IMR-90 (cell line): ENCODE measurements around the gene GFER. TPM values are rescaled to one million over a fixed set of nuclear protein-coding genes. Genes with fewer than 3 reads are reported as not detected.

Experiments used
- ATAC-seq: fragments of 200-7000 bp; cut with Tn5 transposase; 2 replicates; pipeline ENCODE4 v1.9.1; 2020; ENCODE audit warnings: low read depth, mild to moderate bottlenecking, moderate library complexity
- BruUV-seq: library from RNA; stranded (reverse); fragments of 400-500 nt; replicated peaks from 2 replicates; lab custom pipeline; 2021; lab: Mats Ljungman, UMichigan
- CTCF ChIA-PET: fragments of 300-600 bp; formaldehyde crosslinking; extraction: SDS; loops from one replicate; lab custom pipeline; 2021; ENCODE audit warnings: antibody characterized with exemption; lab: Yijun Ruan, JAX
- POLR2A ChIA-PET: fragments of 300-600 bp; sonication (Branson Sonifier 250); formaldehyde crosslinking; loops from one replicate; lab custom pipeline; 2022; ENCODE audit warnings: antibody characterized with exemption; ENCODE audit not compliant: unreplicated experiment; lab: Charles Lee
- DNase-seq: peaks from one replicate; pipeline ENCODE4 v3.0.0; 2013
- H2AFZ ChIP-seq: replicated peaks from 2 replicates; pipeline ENCODE3; 2013; ENCODE audit warnings: low read length, mild to moderate bottlenecking; ENCODE audit not compliant: poor library complexity
- H2AK5ac ChIP-seq: 2 replicates; pipeline ENCODE4 v1.6.1; 2013; ENCODE audit warnings: low read depth, low read length, inconsistent platforms
- H2AK9ac ChIP-seq: replicated peaks from 2 replicates; pipeline ENCODE3; 2013; ENCODE audit warnings: mild to moderate bottlenecking, low read depth, low read length, moderate library complexity; ENCODE audit not compliant: poor library complexity
- H2BK120ac ChIP-seq: 2 replicates; pipeline ENCODE4 v1.6.1; 2013; ENCODE audit warnings: low read depth, low read length, inconsistent platforms
- H2BK15ac ChIP-seq: 3 replicates; pipeline ENCODE4 v1.6.1; 2013; ENCODE audit warnings: low read depth, low read length, inconsistent platforms
- H2BK20ac ChIP-seq: 2 replicates; pipeline ENCODE4 v1.6.1; 2013; ENCODE audit warnings: low read depth, mild to moderate bottlenecking, inconsistent platforms, low read length, moderate library complexity
- H2BK5ac ChIP-seq: 2 replicates; pipeline ENCODE4 v1.6.1; 2013; ENCODE audit warnings: mild to moderate bottlenecking, low read depth, low read length, inconsistent platforms; ENCODE audit not compliant: poor library complexity, severe bottlenecking
- H3K14ac ChIP-seq: replicated peaks from 2 replicates; pipeline ENCODE4 v1.6.1; 2013; ENCODE audit warnings: low read depth, low read length, inconsistent platforms
- H3K18ac ChIP-seq: 2 replicates; pipeline ENCODE4 v1.6.1; 2013; ENCODE audit warnings: low read depth, low read length, control low read depth
- H3K23ac ChIP-seq: 2 replicates; pipeline ENCODE4 v1.6.1; 2013; ENCODE audit warnings: low read depth, low read length, inconsistent platforms
- H3K27ac ChIP-seq: 2 replicates; pipeline ENCODE4 v1.5.1; 2013; ENCODE audit warnings: mild to moderate bottlenecking, control low read depth, low read length; ENCODE audit not compliant: insufficient read depth
- H3K27me3 ChIP-seq: 2 replicates; pipeline ENCODE4 v1.6.1; 2013; ENCODE audit warnings: low read length; ENCODE audit not compliant: control insufficient read depth, insufficient read depth
- H3K36me3 ChIP-seq: 2 replicates; pipeline ENCODE4 v1.6.1; 2013; ENCODE audit warnings: low read length, mixed read lengths; ENCODE audit not compliant: control insufficient read depth, insufficient read depth
- H3K4ac ChIP-seq: 2 replicates; pipeline ENCODE4 v1.6.1; 2013; ENCODE audit warnings: low read depth, low read length, inconsistent platforms
- H3K4me1 ChIP-seq: 2 replicates; pipeline ENCODE4 v1.6.1; 2013; ENCODE audit warnings: low read length, mixed read lengths; ENCODE audit not compliant: control insufficient read depth, insufficient read depth
- H3K4me2 ChIP-seq: 2 replicates; pipeline ENCODE4 v1.6.1; 2013; ENCODE audit warnings: low read depth, mild to moderate bottlenecking, control low read depth, low read length, moderate library complexity
- H3K4me3 ChIP-seq: 2 replicates; pipeline ENCODE4 v1.5.1; 2013; ENCODE audit warnings: low read depth, mild to moderate bottlenecking, control low read depth, low read length, moderate library complexity; ENCODE audit not compliant: insufficient read depth
- H3K56ac ChIP-seq: 2 replicates; pipeline ENCODE4 v1.6.1; 2013; ENCODE audit warnings: low read length, inconsistent platforms; ENCODE audit not compliant: insufficient read depth; ENCODE audit errors: extremely low read depth
- H3K79me1 ChIP-seq, 2 experiments: 2 replicates each; pipeline ENCODE4 v1.6.1; 2013; ENCODE audit warnings: low read length in 2 of 2, inconsistent platforms in 1 of 2, low read depth in 1 of 2
- H3K9ac ChIP-seq: 2 replicates; pipeline ENCODE4 v1.6.1; 2013; ENCODE audit warnings: low read depth, low read length, control low read depth
- H3K9me1 ChIP-seq: 2 replicates; pipeline ENCODE4 v1.6.1; 2013; ENCODE audit warnings: low read length, inconsistent platforms; ENCODE audit not compliant: insufficient read depth
- H3K9me3 ChIP-seq: 2 replicates; pipeline ENCODE4 v1.6.1; 2013; ENCODE audit warnings: low read length; ENCODE audit not compliant: control insufficient read depth, insufficient read depth
- H4K20me1 ChIP-seq: 2 replicates; pipeline ENCODE4 v1.6.1; 2013; ENCODE audit warnings: low read length, inconsistent platforms; ENCODE audit not compliant: insufficient read depth
- H4K5ac ChIP-seq: 2 replicates; pipeline ENCODE4 v1.6.1; 2013; ENCODE audit warnings: mild to moderate bottlenecking, low read depth, low read length, control low read depth
- H4K8ac ChIP-seq, 2 experiments: 2 replicates each; pipeline ENCODE4 v1.6.1; 2013; ENCODE audit warnings: low read depth in 2 of 2, low read length in 2 of 2, control low read depth in 1 of 2, inconsistent platforms in 1 of 2
- H4K91ac ChIP-seq: 2 replicates; pipeline ENCODE4 v1.6.1; 2013; ENCODE audit warnings: low read depth, low read length, inconsistent platforms; ENCODE audit not compliant: insufficient read depth
- CHD1 ChIP-seq: IDR thresholded peaks from 2 replicates; pipeline ENCODE4 v1.6.1; 2012; ENCODE audit warnings: low read depth, low read length, improper control_type of control experiment
- CTCF ChIP-seq: conservative IDR thresholded peaks from 2 replicates; pipeline ENCODE4 v1.5.1; 2012; ENCODE audit warnings: mild to moderate bottlenecking, low read depth, low read length, improper control_type of control experiment
- WGBS, 2 experiments: methylation state at CpG; one replicate each; pipeline versions ENCODE4 v1.1.5 to v1.1.7; 2013; ENCODE audit warnings: missing lambda C conversion rate in 2 of 2; ENCODE audit not compliant: insufficient read length in 1 of 2; ENCODE audit errors: extremely low coverage in 2 of 2; 5-methylcytosine and 5-hydroxymethylcytosine counted together
- dilution Hi-C: fragments of 300-500 bp; cut with HindIII; formaldehyde crosslinking; loops from one replicate; pipeline ENCODE4 v1.14.3; 2018; ENCODE audit warnings: low sequenced_read_pairs; ENCODE audit not compliant: unreplicated experiment
- in situ Hi-C: fragments of 300-500 bp; cut with MboI; formaldehyde crosslinking; loops from 3 replicates; pipeline ENCODE4 v1.14.3; 2019; ENCODE audit warnings: low sequenced_read_pairs, inconsistent platforms, mixed read lengths
- intact Hi-C: fragments of 100-400 bp; cut with micrococcal nuclease; formaldehyde crosslinking; loops from 2 replicates; pipeline ENCODE4 v1.10.0; 2022
- polyA plus RNA-seq, 3 experiments: library from polyadenylated mRNA; depleted of rRNA; stranded (reverse); fragments of >200 nt; gene quantifications; 2 replicates each; pipeline ENCODE4 v1.2.3, GENCODE V29; 2012; ENCODE audit warnings: low replicate concordance in 1 of 3
- total RNA-seq: library from RNA; depleted of rRNA; stranded (reverse); fragments of >200 nt; gene quantifications from 2 replicates; pipeline ENCODE4 v1.2.3, GENCODE V29; 2012

GFER gene
- total and polyA plus RNA-seq, 2 of the 4 experiments (the other 2 are of a cell fraction): 6.8 to 19.8 TPM

DNA sequence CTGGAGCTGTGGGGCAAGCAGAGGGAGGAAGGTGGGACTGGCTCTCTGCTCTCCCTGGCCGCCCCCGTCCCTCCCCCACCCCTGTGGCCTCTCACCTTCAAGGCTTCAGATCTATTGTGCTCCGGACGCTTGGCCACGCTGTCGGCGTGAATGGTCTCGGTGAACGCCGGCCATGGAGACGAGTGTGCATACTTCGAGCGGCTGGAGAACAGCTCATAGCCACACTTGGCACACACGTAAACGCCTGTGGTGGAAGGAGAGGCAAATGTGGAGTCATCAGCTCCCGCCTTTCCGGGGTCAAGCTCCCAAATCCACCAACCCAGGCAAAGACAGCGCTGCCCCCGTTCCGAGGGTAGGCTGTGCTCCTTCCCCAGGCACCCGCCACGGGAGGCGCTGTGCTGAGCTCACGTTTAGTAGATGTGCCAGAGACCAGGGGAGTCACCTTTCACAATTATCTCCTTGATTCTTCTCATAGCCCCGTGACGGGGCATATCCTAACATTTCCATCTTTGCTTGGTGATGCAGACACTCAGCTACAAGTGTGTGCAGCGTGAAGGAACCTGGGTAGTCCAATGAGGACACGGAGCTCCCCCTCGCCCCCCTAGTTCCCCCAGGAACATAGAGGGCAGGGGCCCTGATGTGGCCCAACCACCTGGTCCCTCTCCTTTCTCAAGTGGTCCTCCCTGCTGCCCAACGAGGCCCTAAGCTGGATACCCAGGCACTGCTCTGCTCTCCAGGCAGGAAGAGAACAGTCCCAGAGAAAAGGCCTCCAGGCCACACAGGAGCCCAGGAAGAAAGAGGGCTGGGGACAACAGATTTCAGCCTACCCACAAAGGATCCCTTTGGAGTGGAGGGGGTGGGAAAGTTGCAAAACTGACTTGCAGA, 42.6 kb upstream of the GFER start:
- H3K79me1 ChIP-seq: peaks cover 9 to 13% of the 10 kb centered on the region in 2 experiments; a peak in 3 of 4 replicates
- H2AFZ ChIP-seq: no peak overlapping the region
- peak overlapping the region; percentile 76; the same call in 1 of the 2 replicates for H3K4me2 ChIP-seq
- no peak overlapping the region for H4K5ac ChIP-seq
- H2BK15ac ChIP-seq: no peak overlapping the region
- DNase-seq (no peak), ATAC-seq (no peak)
- no peaks in the 10 kb centered on the region for H3K9me1 ChIP-seq
- H2BK120ac ChIP-seq: no peak overlapping the region
- no peaks in the 10 kb centered on the region for H3K27me3 ChIP-seq
- POLR2A ChIA-PET: interaction anchor here (1.2 kb wide), 1 partner anchor 23 kb away, joined by 3 read pairs; the partner anchor contains the start of gene RPS2
- CTCF ChIA-PET: no interaction called here
- 77% methylated on average over 21 of the region's 30 CpGs; no CpG with 5 or more reads in 1 of the 2 experiments for WGBS, 2 experiments
- intact Hi-C loops (no loop called here), in situ Hi-C loops (no loop called here), dilution Hi-C loops (no loop called here)
- 0 out of 2 replicates have a peak overlapping the region, but pooled peaks have one; percentile 9 for H2AK5ac ChIP-seq
- BruUV-seq: no TSS peak
- H3K18ac ChIP-seq: no peak overlapping the region
- H3K4me3 ChIP-seq: no peak overlapping the region
- H4K20me1 ChIP-seq: no peaks in the 10 kb centered on the region
- H4K91ac ChIP-seq: no peak overlapping the region
- H3K27ac ChIP-seq: no peak overlapping the region
- no peak overlapping the region for H3K23ac ChIP-seq
- peaks cover 23% of the 10 kb centered on the region for H3K36me3 ChIP-seq
- no peaks in the 10 kb centered on the region for H3K9me3 ChIP-seq
- H2BK5ac ChIP-seq: no peak overlapping the region
- H3K9ac ChIP-seq: no peak overlapping the region
- peaks cover 5% of the 10 kb centered on the region; the same call in 1 of the 2 replicates for H3K4me1 ChIP-seq
- no peak overlapping the region for H3K56ac ChIP-seq
- no peak overlapping the region for H2BK20ac ChIP-seq
- no peak overlapping the region for H4K8ac ChIP-seq
- H3K14ac ChIP-seq: no peak overlapping the region
- TF ChIP-seq CHD1 (no peak), CTCF (0 out of 2 replicates have a peak, but pooled peaks have one; percentile 6)
- peak overlapping the region; percentile 69 for H2AK9ac ChIP-seq
- H3K4ac ChIP-seq: no peak overlapping the region
